PC-9 (cell line): ENCODE measurements around the gene ZNRF3. TPM values are rescaled to one million over a fixed set of nuclear protein-coding genes. Genes with fewer than 3 reads are reported as not detected.
A peak's percentile ranks its signal among the peaks of the same experiment; 100 is the strongest.

Experiments used
- BruUV-seq: library from RNA; stranded (reverse); fragments of 400-500 nt; replicated peaks from 2 replicates; lab custom pipeline; 2021; lab: Mats Ljungman, UMichigan
- CTCF ChIA-PET: fragments of 300-600 bp; sonication (Branson Sonifier 250); formaldehyde crosslinking; loops from one replicate; lab custom pipeline; 2022; ENCODE audit warnings: antibody characterized with exemption; lab: Charles Lee
- POLR2A ChIA-PET: fragments of 300-600 bp; sonication (Branson Sonifier 250); formaldehyde crosslinking; loops from one replicate; lab custom pipeline; 2022; ENCODE audit warnings: antibody characterized with exemption; ENCODE audit not compliant: unreplicated experiment; lab: Charles Lee
- DNase-seq, 2 experiments: peaks; one replicate each; pipeline versions ENCODE4 v3.0.0 to v3.0.0-alpha.2; 2015 to 2022; ENCODE audit warnings: mixed read lengths in 1 of 2
- H2AFZ ChIP-seq: fragments of 200-600 bp; sonication (generic); 2 replicates; pipeline ENCODE4 v1.8.1; 2017; ENCODE audit warnings: antibody characterized with exemption
- H3F3A ChIP-seq: fragments of 200-600 bp; sonication (generic); 2 replicates; pipeline ENCODE4 v1.8.1; 2017; ENCODE audit warnings: antibody characterized with exemption, mild to moderate bottlenecking, low read depth; ENCODE audit not compliant: insufficient read depth
- H3K27ac ChIP-seq: fragments of 200-600 bp; sonication (generic); 2 replicates; pipeline ENCODE4 v1.6.1; 2016; ENCODE audit warnings: mixed run types
- H3K27me3 ChIP-seq: fragments of 200-600 bp; sonication (generic); 2 replicates; pipeline ENCODE4 v1.6.1; 2016; ENCODE audit warnings: low read depth, mixed run types; ENCODE audit not compliant: insufficient read depth
- H3K36me3 ChIP-seq: fragments of 200-600 bp; sonication (generic); 2 replicates; pipeline ENCODE4 v1.6.1; 2016; ENCODE audit warnings: low read depth, mixed run types
- H3K4me1 ChIP-seq: fragments of 200-600 bp; sonication (generic); replicated peaks from 2 replicates; pipeline ENCODE4 v1.6.1; 2016; ENCODE audit warnings: mixed run types; ENCODE audit not compliant: insufficient read depth
- H3K4me2 ChIP-seq: fragments of 200-600 bp; sonication (generic); 2 replicates; pipeline ENCODE4 v1.6.1; 2017; ENCODE audit warnings: mixed run types
- H3K4me3 ChIP-seq: fragments of 200-600 bp; sonication (generic); 2 replicates; pipeline ENCODE4 v1.6.1; 2016; ENCODE audit warnings: mixed run types
- H3K79me2 ChIP-seq: fragments of 200-600 bp; sonication (generic); 2 replicates; pipeline ENCODE4 v1.6.1; 2017; ENCODE audit warnings: low read depth, mixed run types
- H3K9me2 ChIP-seq: fragments of 200-600 bp; sonication (generic); 2 replicates; pipeline ENCODE4 v1.8.1; 2017; ENCODE audit warnings: mild to moderate bottlenecking; ENCODE audit not compliant: insufficient read depth
- H3K9me3 ChIP-seq: fragments of 200-600 bp; sonication (generic); 2 replicates; pipeline ENCODE4 v1.8.1; 2016; ENCODE audit warnings: low read depth; ENCODE audit not compliant: insufficient read depth
- H4K20me1 ChIP-seq: fragments of 200-600 bp; sonication (generic); 2 replicates; pipeline ENCODE4 v1.8.1; 2017; ENCODE audit not compliant: insufficient read depth
- EZH2 ChIP-seq: fragments of 200-600 bp; sonication (generic); IDR thresholded peaks from 2 replicates; pipeline ENCODE4 v1.8.0; 2017; ENCODE audit warnings: antibody characterized with exemption, low read depth
- intact Hi-C: fragments of 100-400 bp; cut with micrococcal nuclease; formaldehyde crosslinking; loops from one replicate; pipeline ENCODE4 v1.10.0; 2022; ENCODE audit not compliant: unreplicated experiment
- total RNA-seq: library from RNA; stranded (reverse); gene quantifications from 2 replicates; pipeline ENCODE4 v1.2.3, GENCODE V29; 2021
- TF ChIP-seq, protein P1 (sequence below): fragments of 200-600 bp; sonication (generic); conservative IDR thresholded peaks from 2 replicates; pipeline ENCODE4 v1.6.1; 2017; ENCODE audit warnings: mixed run types, antibody characterized with exemption, mild to moderate bottlenecking, moderate library complexity

The ZNRF3 gene
- total RNA-seq, 1 experiment from 2014 or later, result 5.2 TPM

GRCh38 chr22:29071261-29072045, 188.1 kb downstream of the ZNRF3 start:
- H3K4me1 ChIP-seq, result 0 out of 2 replicates have a peak, but pooled peaks cover 5% of the 10 kb centered on the region
- no peaks in the 10 kb centered on the region for H3K79me2 ChIP-seq
- no peak overlapping the region for H2AFZ ChIP-seq
- H3F3A ChIP-seq, result peaks cover 5% of the 10 kb centered on the region; the same call in 1 of the 2 replicates
- H3K9me2 ChIP-seq, result no peaks in the 10 kb centered on the region
- no TSS peak for BruUV-seq
- no peak overlapping the region for H3K4me2 ChIP-seq
- ChIA-PET CTCF (no interaction called here), POLR2A (no interaction called here)
- no peaks in the 10 kb centered on the region for H4K20me1 ChIP-seq
- no peak overlapping the region for H3K4me3 ChIP-seq
- no peaks in the 10 kb centered on the region for H3K9me3 ChIP-seq
- no peak overlapping the region for H3K27ac ChIP-seq
- H3K36me3 ChIP-seq, result no peaks in the 10 kb centered on the region
- no peaks in the 10 kb centered on the region for H3K27me3 ChIP-seq
- intact Hi-C loops, result no loop called here
- peak in 1 of 2 experiments; percentile 6 for DNase-seq
- TF ChIP-seq EZH2, result no peak
- TF ChIP-seq, protein P1, sequence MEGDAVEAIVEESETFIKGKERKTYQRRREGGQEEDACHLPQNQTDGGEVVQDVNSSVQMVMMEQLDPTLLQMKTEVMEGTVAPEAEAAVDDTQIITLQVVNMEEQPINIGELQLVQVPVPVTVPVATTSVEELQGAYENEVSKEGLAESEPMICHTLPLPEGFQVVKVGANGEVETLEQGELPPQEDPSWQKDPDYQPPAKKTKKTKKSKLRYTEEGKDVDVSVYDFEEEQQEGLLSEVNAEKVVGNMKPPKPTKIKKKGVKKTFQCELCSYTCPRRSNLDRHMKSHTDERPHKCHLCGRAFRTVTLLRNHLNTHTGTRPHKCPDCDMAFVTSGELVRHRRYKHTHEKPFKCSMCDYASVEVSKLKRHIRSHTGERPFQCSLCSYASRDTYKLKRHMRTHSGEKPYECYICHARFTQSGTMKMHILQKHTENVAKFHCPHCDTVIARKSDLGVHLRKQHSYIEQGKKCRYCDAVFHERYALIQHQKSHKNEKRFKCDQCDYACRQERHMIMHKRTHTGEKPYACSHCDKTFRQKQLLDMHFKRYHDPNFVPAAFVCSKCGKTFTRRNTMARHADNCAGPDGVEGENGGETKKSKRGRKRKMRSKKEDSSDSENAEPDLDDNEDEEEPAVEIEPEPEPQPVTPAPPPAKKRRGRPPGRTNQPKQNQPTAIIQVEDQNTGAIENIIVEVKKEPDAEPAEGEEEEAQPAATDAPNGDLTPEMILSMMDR, result no peak

GRCh38 chr22:29072193-29072978, 189.0 kb downstream of the ZNRF3 start:
- POLR2A ChIA-PET, result interaction anchor here (0.6 kb wide), 2 partner anchors 113 to 331 kb away, joined by 3 to 10 read pairs; no protein-coding TSS in a partner anchor
- intact Hi-C loops, result no loop called here
- Histone ChIP-seq H3K36me3 (no peaks in the 10 kb centered on the region), H3K4me2 (peak overlapping the region; percentile 71), H2AFZ (peak overlapping the region; percentile 9; the same call in 1 of the 2 replicates), H3K9me2 (no peaks in the 10 kb centered on the region), H3K9me3 (no peaks in the 10 kb centered on the region), H3K4me1 (0 out of 2 replicates have a peak, but pooled peaks cover 5% of the 10 kb centered on the region), H3K27me3 (no peaks in the 10 kb centered on the region), H3K4me3 (peak overlapping the region; percentile 35; the same call in 1 of the 2 replicates), H4K20me1 (no peaks in the 10 kb centered on the region), H3K79me2 (no peaks in the 10 kb centered on the region), H3F3A (peaks cover 5% of the 10 kb centered on the region; the same call in 1 of the 2 replicates), H3K27ac (no peak overlapping the region)
- TF ChIP-seq, protein P1, result no peak
- no peak for TF ChIP-seq EZH2
- BruUV-seq, result no TSS peak
- CTCF ChIA-PET, result no interaction called here
- peak; percentile 86 to 95 for DNase-seq

- no peaks in the 10 kb centered on the region for H3K36me3 ChIP-seq
- intact Hi-C loops, result no loop called here
- H3F3A ChIP-seq, result peaks cover 5% of the 10 kb centered on the region; the same call in 1 of the 2 replicates
- H3K4me3 ChIP-seq, result peak within 1 kb of the TSS; percentile 54; the same call in 1 of the 2 replicates
- POLR2A ChIA-PET, result interaction anchor here (0.6 kb wide), 2 partner anchors 113 to 332 kb away, joined by 3 to 10 read pairs; no protein-coding TSS in a partner anchor
- H3K79me2 ChIP-seq, result no peaks in the 10 kb centered on the region
- H3K27ac ChIP-seq, result no peak within 1 kb of the TSS
- H2AFZ ChIP-seq, result peak within 1 kb of the TSS; percentile 64; the same call in 1 of the 2 replicates
- H3K9me3 ChIP-seq, result no peaks in the 10 kb centered on the region
- CTCF ChIA-PET, result no interaction called here
- TF ChIP-seq EZH2, result no peak
- TF ChIP-seq, protein P1, result no peak
- H3K4me1 ChIP-seq, result 0 out of 2 replicates have a peak, but pooled peaks cover 5% of the 10 kb centered on the region
- no peaks in the 10 kb centered on the region for H4K20me1 ChIP-seq
- H3K9me2 ChIP-seq, result no peaks in the 10 kb centered on the region
- no peak for DNase-seq
- BruUV-seq, result no TSS peak
- H3K4me2 ChIP-seq, result peak within 1 kb of the TSS; percentile 80
- no peaks in the 10 kb centered on the region for H3K27me3 ChIP-seq
These were observed 189.7 kb downstream of the ZNRF3 start, which contains the start of gene KREMEN1 for GRCh38 chr22:29072979-29073617. KREMEN1 (plus strand) TSS chr22:29073035; CDS start chr22:29073131, 96 bp downstream.
